MCF 10A (cell line): ENCODE results near the gene C4orf54. TPM values are rescaled to one million over a fixed set of nuclear protein-coding genes. Genes with fewer than 3 reads are reported as not detected.

Experiments
- BruUV-seq: library from RNA; stranded (reverse); fragments of 400-500 nt; replicated peaks from 2 replicates; lab custom pipeline; 2021; lab: Mats Ljungman, UMichigan
- CTCF ChIA-PET: fragments of 300-600 bp; sonication (Branson Sonifier 250); formaldehyde crosslinking; extraction: SDS; loops from one replicate; lab custom pipeline; 2021; ENCODE audit warnings: antibody characterized with exemption, inconsistent platforms; lab: Yijun Ruan, JAX
- POLR2A ChIA-PET: fragments of 300-600, 350-650 bp; sonication (Branson Sonifier 250); formaldehyde crosslinking; extraction: SDS; loops from one replicate; lab custom pipeline; 2020; ENCODE audit warnings: antibody characterized with exemption, inconsistent platforms; lab: Yijun Ruan, JAX
- DNase-seq: peaks from one replicate; pipeline ENCODE4 v3.0.0-alpha.2; 2018; ENCODE audit not compliant: unreplicated experiment
- H3K27ac Mint-ChIP-seq: one replicate; pipeline ENCODE4 v1.8.0; 2022; ENCODE audit warnings: mild to moderate bottlenecking, low read depth, mixed read lengths; ENCODE audit not compliant: unreplicated experiment
- H3K27me3 Mint-ChIP-seq: one replicate; pipeline ENCODE4 v1.8.0; 2022; ENCODE audit warnings: mixed read lengths; ENCODE audit not compliant: insufficient read depth, unreplicated experiment
- H3K36me3 Mint-ChIP-seq: one replicate; pipeline ENCODE4 v1.8.0; 2022; ENCODE audit warnings: mild to moderate bottlenecking, moderate library complexity, mixed read lengths; ENCODE audit not compliant: insufficient read depth, unreplicated experiment
- H3K4me1 Mint-ChIP-seq: one replicate; pipeline ENCODE4 v1.8.0; 2022; ENCODE audit warnings: mixed read lengths; ENCODE audit not compliant: insufficient read depth, unreplicated experiment
- H3K4me3 Mint-ChIP-seq: one replicate; pipeline ENCODE4 v1.8.0; 2022; ENCODE audit warnings: mild to moderate bottlenecking, moderate library complexity, mixed read lengths; ENCODE audit not compliant: unreplicated experiment
- H3K9me3 Mint-ChIP-seq: one replicate; pipeline ENCODE4 v1.8.0; 2022; ENCODE audit warnings: mixed read lengths; ENCODE audit not compliant: unreplicated experiment
- intact Hi-C: fragments of 100-400 bp; cut with micrococcal nuclease; formaldehyde crosslinking; loops from 2 replicates; pipeline ENCODE4 v1.14.1; 2022
- total RNA-seq: library from RNA; stranded (reverse); gene quantifications from 2 replicates; pipeline ENCODE4 v1.2.3, GENCODE V29; 2022
- TF ChIP-seq, protein P1 (sequence below): fragments of 200-600 bp; IDR thresholded peaks from one replicate; pipeline ENCODE4 v1.8.0; 2022; ENCODE audit warnings: antibody characterized with exemption, mild to moderate bottlenecking; ENCODE audit not compliant: unreplicated experiment

The C4orf54 gene
- total RNA-seq, 1 experiment from 2014 or later: not detected

DNA sequence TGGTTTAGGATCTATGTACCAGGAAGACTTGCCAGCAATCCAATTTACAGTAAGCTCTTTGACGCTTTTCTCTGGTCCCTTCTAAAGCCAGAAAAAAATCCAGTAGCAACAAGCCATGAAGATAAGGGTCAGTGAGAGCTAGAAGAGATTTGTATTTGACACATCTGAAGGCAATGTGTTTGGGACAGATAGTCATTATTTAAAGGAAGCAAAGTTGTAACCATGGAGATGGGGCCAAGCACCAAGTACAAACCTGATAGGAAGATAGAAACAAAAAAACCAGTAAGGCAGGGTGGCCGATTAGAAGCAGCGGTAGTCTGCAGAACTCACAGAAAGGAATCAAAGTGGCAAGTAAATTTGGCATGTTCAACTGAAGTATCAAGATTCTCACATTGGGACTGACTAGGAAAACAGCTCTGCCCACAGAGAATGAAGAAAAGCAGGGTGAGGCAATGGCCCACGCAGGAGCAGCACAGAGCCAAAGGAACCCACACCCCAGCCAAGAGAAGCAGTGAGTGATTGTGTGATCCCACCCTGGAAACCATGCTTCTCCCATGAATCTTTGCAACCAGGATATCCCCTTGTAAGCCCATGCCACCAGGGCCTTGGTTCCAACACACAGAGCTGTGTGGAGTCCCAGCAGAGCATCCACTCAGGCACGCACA is 12.9 kb upstream of the C4orf54 start:
- no peaks in the 10 kb centered on the region for H3K36me3 Mint-ChIP-seq
- H3K4me3 Mint-ChIP-seq: no peak overlapping the region
- intact Hi-C loops: no loop called here
- TF ChIP-seq, protein P1, sequence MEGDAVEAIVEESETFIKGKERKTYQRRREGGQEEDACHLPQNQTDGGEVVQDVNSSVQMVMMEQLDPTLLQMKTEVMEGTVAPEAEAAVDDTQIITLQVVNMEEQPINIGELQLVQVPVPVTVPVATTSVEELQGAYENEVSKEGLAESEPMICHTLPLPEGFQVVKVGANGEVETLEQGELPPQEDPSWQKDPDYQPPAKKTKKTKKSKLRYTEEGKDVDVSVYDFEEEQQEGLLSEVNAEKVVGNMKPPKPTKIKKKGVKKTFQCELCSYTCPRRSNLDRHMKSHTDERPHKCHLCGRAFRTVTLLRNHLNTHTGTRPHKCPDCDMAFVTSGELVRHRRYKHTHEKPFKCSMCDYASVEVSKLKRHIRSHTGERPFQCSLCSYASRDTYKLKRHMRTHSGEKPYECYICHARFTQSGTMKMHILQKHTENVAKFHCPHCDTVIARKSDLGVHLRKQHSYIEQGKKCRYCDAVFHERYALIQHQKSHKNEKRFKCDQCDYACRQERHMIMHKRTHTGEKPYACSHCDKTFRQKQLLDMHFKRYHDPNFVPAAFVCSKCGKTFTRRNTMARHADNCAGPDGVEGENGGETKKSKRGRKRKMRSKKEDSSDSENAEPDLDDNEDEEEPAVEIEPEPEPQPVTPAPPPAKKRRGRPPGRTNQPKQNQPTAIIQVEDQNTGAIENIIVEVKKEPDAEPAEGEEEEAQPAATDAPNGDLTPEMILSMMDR: no peak
- ChIA-PET POLR2A (no interaction called here), CTCF (interaction anchor here (1.0 kb wide), 1 partner anchor 137 kb away, joined by 3 read pairs; no protein-coding TSS in a partner anchor)
- peaks cover 30% of the 10 kb centered on the region for H3K9me3 Mint-ChIP-seq
- no peak overlapping the region for H3K27ac Mint-ChIP-seq
- no peaks in the 10 kb centered on the region for H3K4me1 Mint-ChIP-seq
- no peaks in the 10 kb centered on the region for H3K27me3 Mint-ChIP-seq
- no peak for DNase-seq
- BruUV-seq: no TSS peak

DNA sequence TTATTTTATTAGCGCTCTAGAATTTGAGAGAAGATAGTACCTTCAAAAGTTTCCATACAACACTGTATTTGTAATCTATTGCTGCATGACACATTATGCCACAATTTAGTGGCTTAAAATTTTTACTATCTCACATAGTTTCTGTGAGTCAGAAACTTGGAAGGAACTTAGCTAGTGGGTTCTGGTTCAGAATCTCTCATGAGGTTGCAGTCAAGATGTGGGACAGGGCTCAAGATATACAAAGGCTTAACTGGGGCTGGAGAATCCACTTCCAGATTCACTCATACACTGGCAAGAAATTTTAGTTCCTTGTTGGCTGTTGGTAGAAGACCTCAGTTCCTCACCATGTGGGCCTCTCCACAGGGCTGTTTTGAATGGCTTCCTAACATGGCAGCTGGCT is 11.5 kb upstream of the C4orf54 start:
- no peaks in the 10 kb centered on the region for H3K36me3 Mint-ChIP-seq
- H3K27ac Mint-ChIP-seq: no peak overlapping the region
- H3K4me1 Mint-ChIP-seq: no peaks in the 10 kb centered on the region
- DNase-seq: no peak
- TF ChIP-seq, protein P1: no peak
- no TSS peak for BruUV-seq
- H3K27me3 Mint-ChIP-seq: no peaks in the 10 kb centered on the region
- H3K9me3 Mint-ChIP-seq: peaks cover 30% of the 10 kb centered on the region
- POLR2A ChIA-PET: interaction anchor here (0.7 to 1.5 kb wide), 2 partner anchors 10 to 1549 kb away, joined by 3 to 4 read pairs; no protein-coding TSS in a partner anchor
- CTCF ChIA-PET: interaction anchor here (0.6 to 1.0 kb wide), 2 partner anchors 79 to 139 kb away, joined by 3 read pairs; no protein-coding TSS in a partner anchor
- no peak overlapping the region for H3K4me3 Mint-ChIP-seq
- intact Hi-C loops: no loop called here

- Mint-ChIP-seq H3K27ac (no peak overlapping the region), H3K9me3 (peaks cover 24% of the 10 kb centered on the region), H3K4me3 (no peak overlapping the region), H3K27me3 (no peaks in the 10 kb centered on the region), H3K4me1 (no peaks in the 10 kb centered on the region), H3K36me3 (no peaks in the 10 kb centered on the region)
- BruUV-seq: no TSS peak
- intact Hi-C loops: no loop called here
- TF ChIP-seq, protein P1: no peak
- CTCF ChIA-PET: interaction anchor here (0.9 kb wide), 1 partner anchor 11 kb away, joined by 3 read pairs; no protein-coding TSS in a partner anchor
- POLR2A ChIA-PET: interaction anchor here (1.5 kb wide), 1 partner anchor 10 kb away, joined by 3 read pairs; no protein-coding TSS in a partner anchor
- DNase-seq: no peak
Measured at GRCh38 chr4:99668472-99668871, 10.8 kb upstream of the C4orf54 start.

DNA sequence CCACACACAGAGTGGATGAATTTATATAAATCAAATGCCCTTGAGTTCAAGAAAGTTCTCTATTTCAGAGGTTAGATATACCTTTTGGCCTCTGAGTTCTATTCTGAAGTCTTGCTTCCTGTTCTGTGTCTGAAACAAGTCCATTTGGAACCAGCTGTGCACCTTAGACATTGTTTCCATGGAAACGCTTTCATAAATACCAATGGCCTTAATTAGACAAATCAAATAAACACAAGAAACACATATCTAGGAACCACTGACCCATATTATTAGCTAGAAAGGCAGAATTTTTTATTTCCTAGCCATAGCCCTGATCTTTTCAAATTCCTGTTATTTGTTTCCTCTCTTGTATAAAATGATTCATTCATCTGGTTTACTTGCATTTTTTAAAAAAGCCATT is 8.4 kb upstream of the C4orf54 start:
- Mint-ChIP-seq H3K4me1 (no peaks in the 10 kb centered on the region), H3K27me3 (no peaks in the 10 kb centered on the region), H3K36me3 (no peaks in the 10 kb centered on the region), H3K9me3 (peaks cover 7% of the 10 kb centered on the region), H3K4me3 (no peak overlapping the region), H3K27ac (no peak overlapping the region)
- intact Hi-C loops: no loop called here
- POLR2A ChIA-PET: no interaction called here
- no TSS peak for BruUV-seq
- TF ChIP-seq, protein P1: no peak
- CTCF ChIA-PET: no interaction called here
- DNase-seq: no peak
